Measurements from ENCODE around the gene VSIG4. TPM values are rescaled to one million over a fixed set of nuclear protein-coding genes. Genes with fewer than 3 reads are reported as not detected.

VSIG4 gene
- polyA plus RNA-seq, 1 of the 3 experiments (the other 2 are of a cell fraction), result not detected

DNA sequence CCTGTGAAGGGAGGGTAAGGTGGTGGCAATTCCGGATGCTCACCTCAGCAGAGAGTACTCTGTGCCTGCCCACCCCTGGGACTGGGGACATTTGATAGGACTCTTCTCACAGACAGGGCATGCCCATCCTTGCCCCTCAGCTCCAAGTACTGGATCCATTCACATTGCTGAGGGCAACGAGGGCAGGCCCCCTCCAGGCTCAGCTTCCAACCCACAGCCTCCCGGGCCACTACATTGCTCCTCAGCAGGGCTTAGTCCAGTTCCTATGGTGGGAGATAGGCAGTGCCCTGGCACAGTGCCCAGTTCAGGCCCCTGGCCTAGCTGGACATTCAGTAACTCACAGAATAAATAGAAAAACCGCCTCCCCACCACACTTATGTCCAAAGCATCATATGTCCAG lies 15.1 kb upstream of the VSIG4 start:
- no peak overlapping the region for H3K9ac ChIP-seq
- no peaks in the 10 kb centered on the region for H3K4me1 ChIP-seq (ENCODE audit: control insufficient read depth in 1 of 2, insufficient read depth in 2 of 2, low read depth in 1 of 2, low read length in 1 of 2)
- whole genome bisulfite sequencing (ENCODE audit: low lambda C conversion rate), result 0% methylated on average over 2 of the region's 4 CpGs
- no peak overlapping the region for H3K27ac ChIP-seq (ENCODE audit: low read depth in 2 of 2, low read length in 1 of 2)
- TF ChIP-seq, protein P1, sequence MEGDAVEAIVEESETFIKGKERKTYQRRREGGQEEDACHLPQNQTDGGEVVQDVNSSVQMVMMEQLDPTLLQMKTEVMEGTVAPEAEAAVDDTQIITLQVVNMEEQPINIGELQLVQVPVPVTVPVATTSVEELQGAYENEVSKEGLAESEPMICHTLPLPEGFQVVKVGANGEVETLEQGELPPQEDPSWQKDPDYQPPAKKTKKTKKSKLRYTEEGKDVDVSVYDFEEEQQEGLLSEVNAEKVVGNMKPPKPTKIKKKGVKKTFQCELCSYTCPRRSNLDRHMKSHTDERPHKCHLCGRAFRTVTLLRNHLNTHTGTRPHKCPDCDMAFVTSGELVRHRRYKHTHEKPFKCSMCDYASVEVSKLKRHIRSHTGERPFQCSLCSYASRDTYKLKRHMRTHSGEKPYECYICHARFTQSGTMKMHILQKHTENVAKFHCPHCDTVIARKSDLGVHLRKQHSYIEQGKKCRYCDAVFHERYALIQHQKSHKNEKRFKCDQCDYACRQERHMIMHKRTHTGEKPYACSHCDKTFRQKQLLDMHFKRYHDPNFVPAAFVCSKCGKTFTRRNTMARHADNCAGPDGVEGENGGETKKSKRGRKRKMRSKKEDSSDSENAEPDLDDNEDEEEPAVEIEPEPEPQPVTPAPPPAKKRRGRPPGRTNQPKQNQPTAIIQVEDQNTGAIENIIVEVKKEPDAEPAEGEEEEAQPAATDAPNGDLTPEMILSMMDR (IDR thresholded peaks at IDR 0.05), result no peak
- TF ChIP-seq NRF1 (IDR thresholded peaks at IDR 0.05; ENCODE audit: low read depth, low read length) (no peak), MXI1 (IDR thresholded peaks at IDR 0.05; ENCODE audit: low read depth, low read length) (no peak)
- H3K4me3 ChIP-seq (ENCODE audit: low read depth in 2 of 2, low read length in 1 of 2), result no peak overlapping the region
- no peaks in the 10 kb centered on the region for H3K36me3 ChIP-seq (replicated peaks in 1 of 2; ENCODE audit: control insufficient read depth in 1 of 2, insufficient read depth in 2 of 2, low read length in 1 of 2)
- ChIA-PET CTCF (no interaction called here), POLR2A (no interaction called here)
- H2AFZ ChIP-seq (ENCODE audit: low read depth), result no peak overlapping the region
- no peaks in the 10 kb centered on the region for H3K79me2 ChIP-seq (ENCODE audit: insufficient read depth)
- DNase-seq, result no peak
- H3K27me3 ChIP-seq (ENCODE audit: insufficient read depth), result no peaks in the 10 kb centered on the region
- no peaks in the 10 kb centered on the region for H4K20me1 ChIP-seq (ENCODE audit: insufficient read depth)
- H3F3A ChIP-seq (replicated peaks; ENCODE audit: insufficient read depth), result no peaks in the 10 kb centered on the region
- H3K4me2 ChIP-seq, result no peak overlapping the region
- H3K9me2 ChIP-seq, result no peaks in the 10 kb centered on the region
- H3K9me3 ChIP-seq, result no peaks in the 10 kb centered on the region

- no peaks in the 10 kb centered on the region for H3K79me2 ChIP-seq (ENCODE audit: insufficient read depth)
- WGBS (ENCODE audit: low lambda C conversion rate), result 0% methylated on average over 1 of the region's 1 CpG
- no peaks in the 10 kb centered on the region for H3K36me3 ChIP-seq (replicated peaks in 1 of 2; ENCODE audit: control insufficient read depth in 1 of 2, insufficient read depth in 2 of 2, low read length in 1 of 2)
- no peaks in the 10 kb centered on the region for H3K9me2 ChIP-seq
- no peaks in the 10 kb centered on the region for H3K4me1 ChIP-seq (ENCODE audit: control insufficient read depth in 1 of 2, insufficient read depth in 2 of 2, low read depth in 1 of 2, low read length in 1 of 2)
- no peak overlapping the region for H3K9ac ChIP-seq
- H3K4me2 ChIP-seq, result no peak overlapping the region
- ChIA-PET POLR2A (no interaction called here), CTCF (no interaction called here)
- no peaks in the 10 kb centered on the region for H3K27me3 ChIP-seq (ENCODE audit: insufficient read depth)
- H3F3A ChIP-seq (replicated peaks; ENCODE audit: insufficient read depth), result no peaks in the 10 kb centered on the region
- no peaks in the 10 kb centered on the region for H3K9me3 ChIP-seq
- no peaks in the 10 kb centered on the region for H4K20me1 ChIP-seq (ENCODE audit: insufficient read depth)
- TF ChIP-seq RAD21 (IDR thresholded peaks at IDR 0.05; ENCODE audit: low read length) (no peak), RFX5 (IDR thresholded peaks at IDR 0.05; ENCODE audit: low read length) (no peak), SIN3A (IDR thresholded peaks at IDR 0.05; ENCODE audit: borderline replicate concordance, low read depth, low read length) (no peak), USF2 (IDR thresholded peaks at IDR 0.05; ENCODE audit: borderline replicate concordance, low read depth, low read length) (no peak), FOXJ3 (CRISPR knock-in tag; IDR thresholded peaks at IDR 0.05) (no peak), EP300 (IDR thresholded peaks at IDR 0.05; ENCODE audit: borderline replicate concordance in 1 of 2, low read depth in 1 of 2, low read length in 1 of 2) (no peak), REST (IDR thresholded peaks at IDR 0.05; ENCODE audit: low read depth, low read length) (no peak), POLR2AphosphoS5 (IDR thresholded peaks at IDR 0.05; ENCODE audit: low read depth, low read length) (no peak), NRF1 (IDR thresholded peaks at IDR 0.05; ENCODE audit: low read depth, low read length) (no peak), SMC3 (IDR thresholded peaks at IDR 0.05; ENCODE audit: low read depth, low read length) (no peak), JUND (IDR thresholded peaks at IDR 0.05) (no peak), MAX (IDR thresholded peaks at IDR 0.05; ENCODE audit: low read depth) (no peak), TCF12 (IDR thresholded peaks at IDR 0.05) (no peak)
- TF ChIP-seq, protein P2, sequence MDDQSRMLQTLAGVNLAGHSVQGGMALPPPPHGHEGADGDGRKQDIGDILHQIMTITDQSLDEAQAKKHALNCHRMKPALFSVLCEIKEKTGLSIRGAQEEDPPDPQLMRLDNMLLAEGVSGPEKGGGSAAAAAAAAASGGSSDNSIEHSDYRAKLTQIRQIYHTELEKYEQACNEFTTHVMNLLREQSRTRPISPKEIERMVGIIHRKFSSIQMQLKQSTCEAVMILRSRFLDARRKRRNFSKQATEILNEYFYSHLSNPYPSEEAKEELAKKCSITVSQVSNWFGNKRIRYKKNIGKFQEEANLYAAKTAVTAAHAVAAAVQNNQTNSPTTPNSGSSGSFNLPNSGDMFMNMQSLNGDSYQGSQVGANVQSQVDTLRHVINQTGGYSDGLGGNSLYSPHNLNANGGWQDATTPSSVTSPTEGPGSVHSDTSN (IDR thresholded peaks at IDR 0.05), result no peak
- TF ChIP-seq, protein P3, sequence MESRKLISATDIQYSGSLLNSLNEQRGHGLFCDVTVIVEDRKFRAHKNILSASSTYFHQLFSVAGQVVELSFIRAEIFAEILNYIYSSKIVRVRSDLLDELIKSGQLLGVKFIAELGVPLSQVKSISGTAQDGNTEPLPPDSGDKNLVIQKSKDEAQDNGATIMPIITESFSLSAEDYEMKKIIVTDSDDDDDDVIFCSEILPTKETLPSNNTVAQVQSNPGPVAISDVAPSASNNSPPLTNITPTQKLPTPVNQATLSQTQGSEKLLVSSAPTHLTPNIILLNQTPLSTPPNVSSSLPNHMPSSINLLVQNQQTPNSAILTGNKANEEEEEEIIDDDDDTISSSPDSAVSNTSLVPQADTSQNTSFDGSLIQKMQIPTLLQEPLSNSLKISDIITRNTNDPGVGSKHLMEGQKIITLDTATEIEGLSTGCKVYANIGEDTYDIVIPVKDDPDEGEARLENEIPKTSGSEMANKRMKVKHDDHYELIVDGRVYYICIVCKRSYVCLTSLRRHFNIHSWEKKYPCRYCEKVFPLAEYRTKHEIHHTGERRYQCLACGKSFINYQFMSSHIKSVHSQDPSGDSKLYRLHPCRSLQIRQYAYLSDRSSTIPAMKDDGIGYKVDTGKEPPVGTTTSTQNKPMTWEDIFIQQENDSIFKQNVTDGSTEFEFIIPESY (IDR thresholded peaks at IDR 0.05; ENCODE audit: borderline replicate concordance, low read depth), result no peak
- H3K4me3 ChIP-seq (ENCODE audit: low read depth in 2 of 2, low read length in 1 of 2), result no peak overlapping the region
- no peak overlapping the region for H3K27ac ChIP-seq (ENCODE audit: low read depth in 2 of 2, low read length in 1 of 2)
- DNase-seq, result no peak
- H2AFZ ChIP-seq (ENCODE audit: low read depth), result no peak overlapping the region
Measured at GRCh38 chrX:66053414-66053813, 13.5 kb upstream of the VSIG4 start.

Data from SK-N-SH (cell line).